Measurements from ENCODE around the gene PRR7.
"Not testable (repeated sequence)": the region's sequence is repeated elsewhere in the genome, so short reads cannot be mapped to it uniquely, and the experiment has no call there.

The PRR7 gene

GRCh38 chr5:177470759-177471536, 24.3 kb downstream of the PRR7 start:
- no peak for DNase-seq

- no peak for DNase-seq
These were observed 25.2 kb downstream of the PRR7 start for GRCh38 chr5:177471610-177472356.

GRCh38 chr5:177472460-177473442, 26.1 kb downstream of the PRR7 start:
- DNase-seq: peak; percentile 77

- DNase-seq: peak; percentile 86
These were observed 26.9 kb downstream of the PRR7 start, which contains the start of gene DBN1 for GRCh38 chr5:177473443-177474001. TSS of gene DBN1 (minus strand) at chr5:177473634. CDS start at chr5:177473521, 113 bp downstream.

- DNase-seq: no peak
These were observed 27.4 kb downstream of the PRR7 start for GRCh38 chr5:177474002-177474476.

GRCh38 chr5:177474846-177475562, 28.4 kb downstream of the PRR7 start:
- no peak for DNase-seq

- no peak for DNase-seq
These were observed 29.2 kb downstream of the PRR7 start for GRCh38 chr5:177475563-177476427.

GRCh38 chr5:177476531-177477233, 30.1 kb downstream of the PRR7 start:
- DNase-seq: no peak

GRCh38 chr5:177477701-177478477, 31.3 kb downstream of the PRR7 start:
- DNase-seq: no peak

- DNase-seq: no peak
These were observed 32.4 kb downstream of the PRR7 start for GRCh38 chr5:177478711-177479646.

GRCh38 chr5:177479774-177480173, 33.2 kb downstream of the PRR7 start:
- no peak for DNase-seq

GRCh38 chr5:177482359-177482795, 35.8 kb downstream of the PRR7 start:
- DNase-seq: no peak

- DNase-seq: no peak
These were observed 36.4 kb downstream of the PRR7 start for GRCh38 chr5:177483042-177483441.

- DNase-seq: no peak
These were observed 37.6 kb downstream of the PRR7 start for GRCh38 chr5:177483994-177484901.

- DNase-seq: no peak
These were observed 38.4 kb downstream of the PRR7 start for GRCh38 chr5:177484902-177485549.

- not testable (repeated sequence) for DNase-seq
These were observed 39.1 kb downstream of the PRR7 start for GRCh38 chr5:177485753-177486152.
